GM21786 (cell line): Measurements from ENCODE around the gene SRRM4.
"Not testable (repeated sequence)": the region's sequence is repeated elsewhere in the genome, so short reads cannot be mapped to it uniquely, and the experiment has no call there.

ENCODE experiments used
- ATAC-seq: cut with Tn5 transposase; IDR thresholded peaks from one replicate; pipeline ENCODE4 v1.9.1; 2021; ENCODE audit not compliant: unreplicated experiment

Gene SRRM4

DNA sequence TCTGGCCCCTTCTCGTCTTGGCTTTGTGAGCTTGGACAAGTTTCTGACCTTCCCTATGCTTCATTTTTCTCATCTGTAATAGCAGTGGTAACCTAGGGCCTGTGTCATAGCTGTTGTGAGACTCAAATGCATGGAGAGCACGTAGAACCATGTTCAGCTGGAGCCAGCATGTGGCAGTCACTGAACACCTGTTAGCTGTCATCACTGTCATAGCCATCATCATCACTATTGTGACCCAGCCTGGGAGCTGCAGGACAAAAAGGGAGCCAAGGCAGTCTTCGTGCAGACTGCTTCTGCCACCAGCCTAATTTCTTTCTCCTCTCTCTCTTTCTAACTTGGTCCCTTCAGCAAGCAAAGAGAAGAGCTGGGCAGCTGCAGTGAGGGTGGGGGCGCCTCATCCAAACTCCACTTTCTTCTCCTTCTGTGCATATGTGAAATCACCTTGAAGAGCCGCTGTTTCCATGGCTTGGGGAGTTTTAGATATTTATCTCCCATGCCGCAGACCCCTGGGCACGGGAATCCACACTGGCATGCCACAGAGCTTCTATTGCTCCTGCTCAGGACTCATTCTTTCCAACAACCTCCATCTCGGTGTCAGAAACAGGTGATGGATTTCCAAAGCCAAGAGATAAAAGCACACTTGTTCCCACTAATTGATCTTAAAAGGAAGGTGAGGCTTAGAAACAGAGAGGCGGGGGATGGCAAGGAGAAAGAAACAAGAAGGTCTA, 87.0 kb downstream of the SRRM4 start:
- no peak for ATAC-seq

DNA sequence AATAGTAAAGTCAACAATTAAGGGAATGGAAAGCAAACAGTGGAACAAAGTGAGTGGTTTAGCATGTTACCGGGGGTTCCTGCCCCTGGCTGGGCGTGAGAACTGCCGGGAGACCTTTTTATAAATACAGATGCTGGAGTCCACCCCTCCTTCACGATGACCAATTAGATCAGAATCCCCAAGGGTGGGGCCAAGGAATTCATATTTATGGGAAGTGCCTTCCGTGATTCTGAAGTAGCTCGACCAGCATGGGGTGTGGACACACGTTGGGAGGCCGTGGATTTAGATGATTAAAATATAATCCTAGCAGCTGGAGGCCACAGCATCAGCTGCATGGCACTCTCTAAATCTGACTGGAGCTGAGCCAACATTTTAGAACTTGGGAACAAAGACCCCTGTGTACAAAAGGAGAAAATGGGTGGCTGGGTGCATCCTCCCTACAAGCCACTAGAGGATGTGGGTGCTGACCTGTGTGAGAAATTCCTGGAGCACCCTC, 87.9 kb downstream of the SRRM4 start:
- ATAC-seq = no peak

DNA sequence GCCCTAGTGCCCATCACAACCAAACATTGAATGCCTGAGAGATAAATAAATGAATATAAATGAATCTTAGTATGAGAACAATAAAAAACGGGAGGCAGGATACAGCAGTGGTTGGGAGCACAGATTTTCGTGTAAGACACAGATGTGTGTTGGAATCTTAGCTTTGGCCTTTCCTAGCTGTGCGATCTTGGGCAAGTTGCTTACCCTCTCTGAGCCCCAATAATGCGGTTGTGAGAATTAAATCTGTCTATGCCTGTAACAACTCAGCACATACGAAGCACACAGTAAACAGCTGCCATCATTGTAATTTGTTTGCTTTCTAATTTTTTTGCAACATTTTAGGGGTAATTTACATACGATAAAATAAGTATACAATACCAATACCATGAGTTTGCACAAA, 89.8 kb downstream of the SRRM4 start:
- no peak for ATAC-seq

DNA sequence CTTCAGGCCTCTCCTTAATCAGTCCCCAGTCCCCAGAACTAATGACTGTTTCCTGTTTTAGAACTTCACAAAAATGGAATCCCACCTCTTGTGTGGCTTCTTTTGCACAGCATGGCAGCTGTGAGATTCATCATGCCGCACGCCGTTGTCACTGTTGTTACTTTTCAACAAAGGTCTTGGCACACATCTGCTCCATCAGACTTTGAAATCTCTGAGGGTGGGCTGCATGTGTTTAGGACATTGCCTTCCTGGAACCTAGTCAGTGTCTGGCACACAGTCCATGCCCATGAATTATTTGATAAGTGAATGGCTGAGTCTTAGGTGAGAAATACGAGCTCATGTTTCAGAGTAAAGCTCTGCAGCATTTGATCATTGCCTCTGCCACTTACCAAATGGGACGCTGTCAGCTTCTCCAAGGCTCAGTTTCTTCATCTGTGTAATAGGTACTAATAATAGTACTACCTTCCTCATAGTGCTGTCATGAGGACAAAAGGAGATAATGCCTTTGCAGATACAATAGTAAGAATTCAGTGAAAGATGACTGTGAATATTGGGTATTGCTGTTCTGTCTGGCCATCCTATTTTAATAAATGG, 90.4 kb downstream of the SRRM4 start:
- ATAC-seq = no peak

DNA sequence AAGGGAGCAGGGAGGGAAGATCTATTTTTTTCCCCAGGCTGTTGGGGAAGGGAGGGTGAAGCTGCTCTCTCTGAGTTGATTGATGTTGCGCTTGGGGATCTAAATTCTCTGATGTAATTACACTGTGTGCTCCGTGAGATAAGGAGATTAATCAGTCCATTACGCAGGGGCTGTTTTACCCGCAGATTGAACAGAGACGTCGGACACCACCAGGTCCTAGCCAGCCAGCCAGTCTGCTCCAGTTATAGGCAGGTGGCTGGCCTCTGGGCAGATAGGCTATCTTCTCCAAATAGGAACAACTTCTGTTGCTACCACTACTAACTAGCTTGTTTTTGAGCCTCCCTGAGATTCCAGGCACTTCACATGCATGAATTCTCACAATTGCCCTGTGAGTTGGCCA, 91.1 kb downstream of the SRRM4 start:
- no peak for ATAC-seq

DNA sequence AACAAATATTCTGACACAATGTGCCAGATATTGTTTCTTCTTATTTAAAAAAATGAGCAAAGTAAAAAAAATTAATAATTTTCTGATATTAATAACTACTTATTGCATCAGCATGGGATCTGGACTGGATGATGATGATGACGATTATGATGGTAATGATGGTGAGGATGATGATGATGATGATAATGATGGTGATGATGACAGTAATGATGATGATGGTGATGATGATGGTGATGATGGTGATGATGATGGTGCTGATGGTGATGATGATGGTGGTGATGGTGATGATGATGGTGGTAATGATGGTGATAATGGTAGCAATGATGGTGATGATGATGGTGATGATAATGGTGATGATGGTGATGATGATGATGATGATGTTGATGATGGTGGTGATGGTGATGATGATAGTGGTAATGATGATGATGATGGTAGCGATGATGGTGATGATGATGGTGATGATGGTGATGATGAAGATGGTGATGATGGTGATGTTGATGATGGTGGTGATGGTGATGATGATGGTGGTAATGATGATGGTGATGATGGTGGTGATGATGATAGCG, 94.0 kb downstream of the SRRM4 start:
- no peak for ATAC-seq

DNA sequence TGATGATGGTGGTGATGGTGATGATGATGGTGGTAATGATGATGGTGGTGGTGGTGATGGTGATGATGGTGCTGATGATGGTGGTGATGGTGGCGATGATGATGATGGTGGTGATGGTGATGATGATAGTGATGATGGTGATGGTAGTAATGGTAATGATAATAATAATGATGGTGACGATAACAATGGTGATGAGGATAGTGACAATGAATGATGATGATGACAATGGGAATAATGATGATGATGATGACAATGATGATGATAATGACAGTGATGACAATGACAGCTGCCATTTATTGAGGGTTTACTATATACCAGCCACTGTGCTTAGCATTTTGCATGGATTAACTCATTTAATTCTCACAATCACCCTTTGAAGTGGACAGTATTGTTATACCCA, 94.6 kb downstream of the SRRM4 start:
- ATAC-seq = no peak

DNA sequence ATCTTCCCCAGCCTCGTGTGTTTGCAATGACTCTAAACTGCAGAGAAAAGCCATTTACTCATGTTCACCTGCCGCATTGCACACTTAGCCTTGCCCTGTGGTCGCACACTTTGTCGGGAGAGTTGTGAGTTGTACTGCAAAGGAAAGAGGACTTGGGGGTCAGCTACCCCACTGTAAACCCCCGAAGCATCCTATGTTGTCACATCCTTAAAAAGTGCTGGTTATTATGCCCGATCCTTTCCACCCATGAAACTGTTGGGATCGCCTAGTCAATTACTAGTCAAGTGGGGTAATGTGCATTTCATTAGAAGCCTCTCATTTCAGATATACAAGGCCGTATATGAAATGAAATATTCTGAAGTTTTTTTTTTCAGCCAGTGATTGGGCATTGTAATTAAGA, 98.2 kb downstream of the SRRM4 start:
- no peak for ATAC-seq

DNA sequence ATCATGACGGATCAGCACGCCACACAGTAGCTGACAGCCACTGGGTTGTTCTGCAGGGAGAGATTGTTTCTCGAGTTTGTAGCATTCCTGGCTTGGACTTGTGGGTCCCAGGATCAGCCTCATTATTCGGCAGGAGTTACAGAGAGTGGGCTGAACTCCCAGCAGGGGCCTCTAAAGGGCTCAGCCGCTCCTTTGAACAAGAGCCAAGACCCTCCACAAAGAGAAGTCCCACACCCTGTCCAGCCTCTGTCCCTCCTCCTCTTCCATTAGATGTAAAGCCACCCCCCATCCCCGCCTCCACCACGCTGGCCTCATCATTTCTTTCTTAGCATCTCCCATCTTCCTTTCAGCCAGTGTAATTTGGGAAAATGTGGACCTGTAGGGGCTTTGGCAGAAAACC, 100.7 kb downstream of the SRRM4 start:
- no peak for ATAC-seq

DNA sequence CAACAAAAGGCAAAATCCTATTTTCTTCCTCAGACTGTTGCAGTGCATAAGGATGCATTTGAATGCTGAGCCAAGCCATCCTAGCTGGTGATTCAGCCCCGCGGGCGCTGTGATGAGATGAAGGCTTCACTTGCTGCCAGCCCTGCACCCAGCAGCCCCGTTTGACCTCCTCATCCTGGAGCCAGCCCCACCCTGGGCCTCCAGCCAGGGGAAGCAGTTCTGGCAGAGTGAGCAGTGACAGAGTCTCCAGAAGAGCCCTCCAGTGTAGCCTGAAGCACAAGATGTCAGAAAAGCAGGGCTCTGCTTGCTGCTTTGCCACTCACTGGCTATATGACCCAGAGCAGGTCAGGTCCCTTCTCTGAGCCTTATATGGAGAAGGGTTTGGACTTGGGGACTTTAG, 101.2 kb downstream of the SRRM4 start:
- ATAC-seq = no peak

DNA sequence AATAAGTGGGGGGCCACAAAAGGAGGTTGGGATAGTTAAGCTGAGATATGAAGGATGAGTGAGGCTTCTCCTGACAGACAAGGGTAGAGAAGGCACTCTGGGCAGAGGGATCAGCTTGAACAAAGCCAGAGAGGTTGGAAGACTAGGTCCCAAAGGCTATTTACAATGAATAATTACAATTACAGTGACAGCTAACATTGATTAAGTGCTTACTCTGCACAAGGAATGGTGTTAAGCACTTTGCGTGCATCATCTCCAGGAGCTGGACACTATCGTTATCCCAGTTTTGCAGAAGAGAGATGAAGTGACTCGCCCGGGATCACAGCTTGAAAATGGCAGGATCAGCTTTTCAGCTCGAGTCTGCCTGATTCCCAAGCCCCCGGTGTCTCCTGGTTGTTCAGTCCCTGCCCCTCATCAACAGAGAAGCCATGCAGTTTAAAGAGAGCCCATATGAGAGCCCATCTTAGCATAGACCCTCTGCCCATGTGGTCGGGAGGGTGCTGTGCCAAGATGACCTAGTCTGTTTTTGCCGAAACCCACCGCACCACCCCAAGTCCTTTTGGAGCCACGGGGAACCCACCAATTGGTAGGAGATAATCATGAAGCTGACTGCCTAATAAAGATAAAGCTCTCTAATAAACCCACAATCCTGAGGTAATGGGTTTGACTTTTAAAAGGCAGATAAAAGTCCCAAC, 107.5 kb downstream of the SRRM4 start:
- no peak for ATAC-seq

DNA sequence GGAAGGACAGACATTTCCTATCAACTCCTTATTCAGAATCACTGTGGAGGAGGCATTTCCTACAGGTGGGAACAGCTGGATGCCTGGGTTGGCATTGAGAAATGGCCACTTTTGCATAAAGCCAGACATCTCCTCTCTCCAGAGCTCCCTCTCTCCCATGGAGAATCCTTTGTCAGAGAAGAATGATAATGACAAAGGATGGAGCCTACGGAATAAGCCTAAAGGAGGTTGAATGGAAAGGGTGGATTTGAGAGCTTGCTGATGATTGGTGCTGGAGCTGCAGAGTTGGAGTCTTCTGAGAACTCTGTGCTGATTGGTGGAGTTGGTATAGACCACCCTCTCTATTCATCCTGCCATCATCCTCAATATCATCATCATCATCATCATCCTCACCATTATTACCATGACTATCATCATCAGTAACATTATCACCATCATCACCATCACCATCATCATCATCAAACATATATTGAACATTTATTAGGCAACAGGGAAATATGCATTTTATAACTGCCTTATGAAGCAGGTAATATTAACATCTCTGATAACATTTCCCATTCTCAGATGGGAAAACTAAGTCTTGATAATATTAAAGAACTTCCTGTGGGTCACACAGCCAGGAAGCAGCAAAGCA, 108.2 kb downstream of the SRRM4 start:
- no peak for ATAC-seq

DNA sequence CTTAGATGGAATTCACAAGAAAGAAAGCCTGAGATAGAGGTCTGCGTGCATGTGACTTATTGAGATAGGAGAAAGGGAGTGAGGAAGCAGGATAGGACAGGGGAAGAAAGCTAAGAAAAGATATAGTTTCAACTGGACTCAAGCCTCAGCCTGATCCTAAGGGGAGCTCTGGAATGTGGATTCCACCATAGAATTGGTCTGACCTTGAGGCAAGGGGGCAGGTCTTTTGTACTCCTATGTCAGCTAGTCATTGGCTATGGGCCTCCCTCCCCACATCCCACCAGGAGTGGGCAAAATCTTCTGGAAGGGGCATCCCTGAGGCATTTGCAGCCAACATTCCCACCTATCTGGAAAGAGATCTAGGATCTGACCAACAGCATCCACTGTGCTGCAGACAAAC, 108.9 kb downstream of the SRRM4 start:
- ATAC-seq = no peak

DNA sequence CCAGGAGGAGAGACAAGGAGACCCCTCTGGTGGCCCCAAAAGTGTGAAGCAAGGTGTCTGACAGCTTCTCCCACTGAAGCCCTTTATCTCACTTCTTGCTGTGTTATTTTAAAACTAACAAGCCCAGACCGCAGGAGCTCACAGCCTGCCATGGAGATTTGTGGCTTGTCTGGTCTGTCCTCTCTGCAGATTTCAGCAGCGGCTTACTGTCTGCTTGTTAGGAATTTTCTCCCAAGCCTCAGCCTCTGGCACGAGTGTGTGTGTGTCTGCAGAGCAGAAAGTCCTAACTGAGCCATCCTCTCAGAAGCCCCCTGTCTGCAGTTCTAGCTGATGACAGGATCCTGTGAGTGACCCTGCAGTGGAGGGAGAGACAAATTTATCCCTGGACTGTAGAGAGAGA, 109.5 kb downstream of the SRRM4 start:
- no peak for ATAC-seq

DNA sequence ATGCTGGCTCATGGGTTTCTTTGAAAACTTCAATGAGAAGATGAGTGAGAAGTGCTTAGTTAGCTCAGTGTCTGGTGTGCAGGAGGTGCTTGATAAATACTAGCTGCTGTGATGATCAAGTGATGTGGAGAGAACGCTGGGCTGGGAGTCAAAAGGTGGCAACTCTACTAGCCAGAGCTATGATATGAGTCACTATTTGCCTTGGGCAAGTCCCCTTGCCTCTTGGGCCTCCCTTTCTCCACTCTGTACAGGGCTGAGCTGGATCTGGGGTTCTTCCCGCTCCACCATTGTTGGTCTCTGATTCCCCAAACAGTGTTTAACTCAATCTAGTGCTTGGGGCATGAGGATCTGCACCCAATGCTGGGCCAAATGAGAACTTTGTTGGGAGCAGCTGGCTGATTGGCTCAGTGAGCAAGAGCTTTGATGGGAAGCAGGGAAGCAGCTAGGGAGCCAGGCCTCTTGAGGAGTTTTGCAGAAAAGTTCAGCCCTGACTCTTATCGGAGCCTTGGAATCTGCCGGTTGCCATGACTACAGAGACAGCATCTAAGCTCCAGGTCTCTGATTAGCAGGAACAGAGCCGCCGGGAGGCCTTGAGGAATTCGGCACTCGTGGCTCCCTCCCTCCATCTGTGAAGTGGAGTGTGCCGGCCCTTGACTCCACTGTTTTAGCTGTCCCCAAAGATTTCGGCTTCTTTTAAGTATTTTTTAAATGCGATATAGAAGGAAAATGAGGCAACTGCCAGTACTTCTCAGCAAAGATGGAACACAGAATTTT, 115.3 kb downstream of the SRRM4 start:
- no peak for ATAC-seq

DNA sequence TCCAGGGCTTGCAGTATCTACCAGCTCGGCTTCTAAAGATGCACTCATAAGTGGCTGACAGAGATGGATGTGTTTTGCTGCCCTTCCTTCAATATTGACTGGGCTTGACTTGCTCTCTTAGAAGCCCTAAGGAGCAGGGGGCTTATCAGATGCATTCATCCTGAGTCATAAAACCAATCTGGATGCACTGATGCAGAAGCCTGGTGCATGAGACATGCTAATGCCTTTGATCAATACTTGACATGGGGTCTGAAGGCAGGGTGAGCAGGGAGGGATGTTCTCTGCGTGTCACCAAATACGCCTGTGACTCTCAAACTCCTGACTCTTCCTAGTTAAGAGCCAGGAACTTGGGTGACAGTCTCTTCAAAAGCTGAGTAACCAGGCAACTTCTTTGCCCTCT, 119.6 kb downstream of the SRRM4 start:
- no peak for ATAC-seq

DNA sequence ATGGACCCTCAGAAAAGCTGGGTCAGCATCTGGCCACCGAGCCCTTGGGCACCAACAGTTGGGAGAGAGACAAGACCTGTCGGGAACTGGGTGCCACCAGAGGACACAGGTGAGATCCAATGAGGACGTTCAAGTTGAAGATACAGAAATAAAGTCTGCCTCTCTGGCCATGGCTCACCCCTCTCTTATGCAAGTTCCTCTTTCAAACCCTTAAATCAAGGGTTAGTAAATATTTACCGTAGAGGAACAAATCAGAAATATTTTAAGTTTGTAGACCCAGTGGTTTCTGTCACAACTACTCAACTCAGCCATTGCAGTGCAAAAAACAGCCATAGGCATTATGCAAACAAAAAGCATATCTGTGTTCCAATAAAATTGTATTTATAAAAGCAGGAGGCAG, 120.9 kb downstream of the SRRM4 start:
- ATAC-seq = no peak

DNA sequence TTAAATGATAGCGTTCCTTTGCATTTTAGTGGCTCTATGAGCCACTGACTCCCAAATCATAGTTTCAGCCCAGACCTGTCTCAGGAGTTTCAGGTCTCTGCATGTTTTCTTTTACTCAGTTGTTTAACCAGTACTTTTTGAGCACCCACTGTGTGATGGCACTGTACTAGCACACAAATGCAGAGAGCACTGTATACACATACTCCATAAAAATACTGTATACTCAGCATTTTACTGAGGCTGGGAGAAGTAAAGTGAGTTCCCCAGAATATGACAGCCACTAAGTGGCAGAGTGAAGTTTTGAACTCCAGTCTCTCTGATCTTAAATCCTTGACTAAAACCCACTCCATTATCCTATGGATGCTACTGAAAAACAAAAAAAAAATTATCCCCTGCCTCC, 121.4 kb downstream of the SRRM4 start:
- no peak for ATAC-seq

DNA sequence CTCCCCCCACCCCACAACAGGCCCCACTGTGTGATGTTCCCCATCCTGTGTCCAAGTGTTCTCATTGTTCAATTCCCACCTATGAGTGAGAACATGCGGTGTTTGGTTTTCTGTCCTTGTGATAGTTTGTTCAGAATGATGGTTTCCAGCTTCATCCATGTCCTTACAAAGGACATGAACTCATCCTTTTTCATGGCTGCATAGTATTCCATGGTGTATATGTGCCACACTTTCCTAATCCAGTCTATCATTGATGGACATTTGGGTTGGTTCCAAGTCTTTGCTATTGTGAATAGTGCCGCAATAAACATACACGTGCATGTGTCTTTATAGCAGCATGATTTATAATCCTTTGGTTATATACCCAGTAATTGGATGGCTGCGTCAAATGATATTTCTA, 123.6 kb downstream of the SRRM4 start:
- ATAC-seq = not testable (repeated sequence)

DNA sequence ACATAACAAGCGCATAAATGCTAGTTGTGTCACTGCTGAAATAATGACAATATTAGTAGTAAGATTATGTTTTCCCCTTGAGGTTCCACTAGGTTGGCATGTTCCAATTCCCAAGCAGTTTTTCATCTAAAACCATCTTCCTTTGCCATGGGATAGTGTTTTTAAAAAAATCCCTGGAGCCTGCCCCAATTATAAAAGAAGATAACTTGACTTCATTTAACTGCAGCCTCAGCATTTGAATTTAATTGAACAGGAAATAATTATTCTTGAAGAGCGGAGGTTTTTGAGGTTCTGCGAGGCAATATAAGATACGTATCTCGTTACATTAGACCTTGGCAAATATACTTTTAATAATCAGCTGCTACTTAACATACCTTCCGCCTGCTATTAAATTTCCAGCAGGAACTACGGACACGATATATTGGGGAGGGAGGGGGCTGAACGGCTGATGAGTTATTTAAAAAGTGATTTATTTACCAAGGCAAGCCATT, 132.2 kb downstream of the SRRM4 start:
- ATAC-seq = no peak

DNA sequence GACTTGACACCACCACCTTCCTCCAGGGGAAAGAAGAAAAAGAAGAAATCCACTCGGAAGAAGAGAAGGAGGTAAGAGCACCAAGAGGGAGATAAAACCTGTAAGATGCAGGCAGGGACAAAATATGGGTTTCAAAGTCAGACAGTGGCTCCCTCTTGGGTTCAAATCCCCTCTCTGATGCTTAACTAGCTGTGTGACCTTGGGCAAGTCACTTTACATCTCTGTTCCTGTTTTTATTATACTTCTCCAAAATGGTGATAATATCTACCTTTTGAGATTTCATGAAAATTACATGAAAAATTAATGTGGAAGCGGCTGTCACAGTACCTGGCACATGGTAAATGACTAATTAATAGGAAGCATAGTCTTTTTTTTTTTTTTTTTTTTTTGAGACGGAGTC, 133.0 kb downstream of the SRRM4 start:
- ATAC-seq = no peak
